ENCODE data around the gene AKTIP. TPM values are rescaled to one million over a fixed set of nuclear protein-coding genes. Genes with fewer than 3 reads are reported as not detected.

The AKTIP gene
- total RNA-seq, 1 experiment from 2014 or later: 22.4 TPM

DNA sequence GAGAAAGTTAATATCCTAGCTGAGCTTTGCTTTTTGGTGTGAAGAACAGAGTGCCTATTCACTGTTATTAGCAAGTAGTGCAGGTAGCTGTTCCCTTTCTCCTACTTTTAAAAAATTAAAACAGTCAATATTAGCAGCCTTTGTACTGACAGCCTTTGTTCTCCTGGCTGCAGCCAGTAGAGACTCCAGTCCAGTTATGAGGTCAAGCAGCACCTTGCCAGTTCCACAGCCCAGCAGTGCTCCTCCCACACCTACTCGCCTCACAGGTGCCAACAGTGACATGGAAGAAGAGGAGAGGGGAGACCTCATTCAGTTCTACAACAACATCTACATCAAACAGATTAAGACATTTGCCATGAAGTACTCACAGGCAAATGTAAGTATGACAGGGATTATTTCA is 22.6 kb downstream of the AKTIP start:
- DNase-seq (ENCODE audit: low read depth): no peak

- no peak for DNase-seq (ENCODE audit: low read depth)
Measured at GRCh38 chr16:53478965-53479364, 24.0 kb downstream of the AKTIP start.

GRCh38 chr16:53476867-53477266 is 26.1 kb downstream of the AKTIP start:
- no peak for DNase-seq (ENCODE audit: low read depth)

- peak; percentile 89 for DNase-seq (ENCODE audit: low read depth)
Measured at GRCh38 chr16:53465606-53466280, 37.3 kb downstream of the AKTIP start.

- no peak for DNase-seq (ENCODE audit: low read depth)
Measured at GRCh38 chr16:53458635-53459034, 44.4 kb downstream of the AKTIP start.

DNA sequence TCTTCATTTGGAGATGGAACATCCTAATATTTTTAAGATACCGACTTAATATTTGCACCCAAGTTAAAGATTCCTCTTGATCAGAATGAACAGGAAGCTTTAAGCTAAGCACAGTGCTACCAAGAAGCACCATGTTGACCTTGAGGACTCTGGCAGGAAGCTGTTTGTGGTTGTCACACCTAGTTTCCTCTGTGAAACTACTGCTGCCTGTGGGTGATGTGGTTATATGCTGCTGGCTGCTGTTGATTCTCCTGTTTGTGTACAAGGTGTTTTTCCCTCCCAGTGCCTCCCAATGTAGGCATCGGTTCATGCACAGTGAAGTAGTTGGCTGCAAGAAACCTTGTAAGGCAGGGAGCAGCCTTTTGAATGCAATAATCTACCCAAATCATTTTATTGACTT is 45.3 kb downstream of the AKTIP start:
- DNase-seq (ENCODE audit: low read depth): peak; percentile 13

DNA sequence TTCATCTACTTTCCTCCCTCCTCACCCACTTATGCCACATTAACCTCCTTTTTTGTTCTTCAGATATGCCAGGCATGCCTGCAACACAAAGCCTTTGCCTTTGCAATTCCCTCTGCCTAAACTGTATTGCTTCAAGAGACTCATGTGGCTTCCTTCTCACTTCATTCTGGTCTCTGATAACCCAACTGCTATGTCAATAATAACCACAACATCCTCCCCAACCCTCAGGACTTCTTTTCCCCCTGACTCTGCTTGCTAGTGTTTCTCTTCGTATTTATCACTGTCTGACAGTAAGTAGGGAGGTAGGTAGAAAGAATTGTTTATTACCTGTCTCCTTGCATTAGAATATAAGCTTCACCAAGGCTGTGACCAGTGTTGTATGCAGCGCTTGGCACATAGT is 46.4 kb downstream of the AKTIP start:
- no peak for DNase-seq (ENCODE audit: low read depth)

- DNase-seq (ENCODE audit: low read depth): no peak
Measured at GRCh38 chr16:53453928-53454327, 49.1 kb downstream of the AKTIP start.

DNA sequence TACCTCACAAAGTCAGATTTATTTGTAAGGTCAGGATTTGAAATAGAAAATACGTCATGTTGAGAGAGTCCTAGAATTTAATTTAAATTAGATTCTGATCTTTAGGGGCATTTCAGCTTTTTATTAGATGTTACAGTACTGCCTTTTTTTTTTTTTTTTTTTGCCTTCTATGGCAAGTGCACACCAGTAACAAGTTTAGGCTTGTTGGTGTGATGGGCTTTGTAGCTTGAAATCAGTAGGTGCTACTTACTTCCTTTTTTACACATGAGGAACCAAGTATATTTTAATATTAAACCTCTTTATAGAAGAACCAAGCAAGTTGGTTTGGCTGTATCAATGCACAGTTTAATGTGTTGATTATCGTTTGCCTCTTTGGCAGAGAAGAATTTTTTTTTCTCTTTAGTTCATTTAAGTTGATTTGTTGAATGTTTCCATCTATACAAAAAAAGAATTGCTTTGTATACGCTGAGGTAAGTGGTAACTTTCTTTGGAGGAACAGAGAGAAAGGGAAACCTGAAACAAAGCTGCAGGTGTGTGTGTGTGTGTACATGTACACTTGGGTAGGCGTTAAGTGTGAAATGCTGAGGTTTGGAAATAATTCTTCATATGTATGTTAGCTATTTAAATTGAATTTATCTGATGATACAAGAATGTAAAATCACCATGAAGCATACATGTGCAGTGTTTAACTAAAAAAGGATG is 53.0 kb downstream of the AKTIP start:
- DNase-seq (ENCODE audit: low read depth): no peak

GRCh38 chr16:53446090-53446489 is 56.9 kb downstream of the AKTIP start:
- no peak for DNase-seq (ENCODE audit: low read depth)

DNA sequence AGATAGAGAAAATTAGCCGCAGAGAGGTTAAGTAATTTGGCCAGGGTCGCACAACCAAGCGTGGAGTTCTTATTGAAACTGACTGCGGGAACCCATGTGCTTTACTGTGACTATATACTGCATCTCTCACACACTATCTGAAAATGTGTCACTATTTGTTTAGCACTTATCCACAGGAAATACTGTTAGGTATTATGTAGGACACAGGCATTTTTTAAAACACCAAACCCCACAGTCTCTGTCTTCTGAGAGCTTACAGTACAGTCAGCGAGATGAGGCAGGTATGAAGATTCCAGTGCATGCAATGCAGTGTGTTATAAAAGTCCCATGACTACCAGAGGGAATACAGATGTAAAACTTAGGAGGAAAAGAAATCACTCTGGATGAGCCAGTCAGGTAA is 57.5 kb downstream of the AKTIP start:
- no peak for DNase-seq (ENCODE audit: low read depth)

Other genes starting within 250 kb of the AKTIP start
- gene RBL2, start 68.7 kb downstream of the AKTIP start, total RNA-seq (2014; rRNA removed; shearing (Covaris generic)): 7.9 and 15.7 TPM in 2 replicates
- gene RPGRIP1L, start 200.7 kb upstream of the AKTIP start, total RNA-seq (2014; rRNA removed; shearing (Covaris generic)): 7.1 and 12.5 TPM in 2 replicates
- gene FTO, start 200.9 kb upstream of the AKTIP start, total RNA-seq (2014; rRNA removed; shearing (Covaris generic)): 96.1 and 132 TPM in 2 replicates